HEK293 (cell line): ENCODE measurements around the gene ANKRD40CL.

Source experiments
- ATF2 ChIP-seq: fragments of 450-650 bp; formaldehyde crosslinking; IDR thresholded peaks from 2 replicates; pipeline ENCODE4 v1.5.1; 2016; ENCODE audit warnings: missing biosample characterization, missing genetic modification characterization, low read depth
- CTCF ChIP-seq: fragments of 450-650 bp; formaldehyde crosslinking; IDR thresholded peaks from 2 replicates; pipeline ENCODE4 v1.5.1; 2016; ENCODE audit warnings: missing biosample characterization, missing genetic modification characterization
- HOXA7 ChIP-seq: sonication (generic); formaldehyde crosslinking; IDR thresholded peaks from 2 replicates; pipeline ENCODE4 v1.8.1; 2022; ENCODE audit warnings: missing genetic modification reagents, borderline replicate concordance
- MZF1 ChIP-seq: fragments of 450-650 bp; formaldehyde crosslinking; IDR thresholded peaks from 2 replicates; pipeline ENCODE4 v1.5.1; 2017; ENCODE audit warnings: missing biosample characterization, missing genetic modification characterization, borderline replicate concordance
- PBX3 ChIP-seq: sonication (generic); formaldehyde crosslinking; IDR thresholded peaks from 2 replicates; pipeline ENCODE4 v1.8.1; 2022; ENCODE audit warnings: mild to moderate bottlenecking, moderate library complexity, missing genetic modification reagents
- REST ChIP-seq: fragments of 450-650 bp; formaldehyde crosslinking; IDR thresholded peaks from 2 replicates; pipeline ENCODE4 v1.5.1; 2016; ENCODE audit warnings: missing biosample characterization, missing genetic modification characterization
- ZBTB21 ChIP-seq: fragments of 450-650 bp; formaldehyde crosslinking; IDR thresholded peaks from 2 replicates; pipeline ENCODE4 v1.5.1; 2017; ENCODE audit warnings: missing biosample characterization, missing genetic modification characterization
- ZBTB26 ChIP-seq: fragments of 450-650 bp; formaldehyde crosslinking; optimal IDR thresholded peaks from 2 replicates; pipeline ENCODE3; 2016; ENCODE audit warnings: missing biosample characterization, mild to moderate bottlenecking, missing genetic modification characterization
- ZBTB6 ChIP-seq: fragments of 450-650 bp; formaldehyde crosslinking; IDR thresholded peaks from 2 replicates; pipeline ENCODE4 v1.5.1; 2017; ENCODE audit warnings: missing biosample characterization, missing genetic modification characterization
- ZNF10 ChIP-seq: fragments of 450-650 bp; formaldehyde crosslinking; IDR thresholded peaks from 2 replicates; pipeline ENCODE4 v1.5.1; 2017; ENCODE audit warnings: missing biosample characterization, missing genetic modification characterization
- ZNF138 ChIP-seq: fragments of 450-650 bp; formaldehyde crosslinking; IDR thresholded peaks from 2 replicates; pipeline ENCODE4 v1.5.1; 2016; ENCODE audit warnings: missing biosample characterization, missing genetic modification characterization, borderline replicate concordance
- ZNF175 ChIP-seq: fragments of 450-650 bp; formaldehyde crosslinking; IDR thresholded peaks from 2 replicates; pipeline ENCODE4 v1.5.1; 2016; ENCODE audit warnings: missing biosample characterization, missing genetic modification characterization
- ZNF513 ChIP-seq: fragments of 450-650 bp; IDR thresholded peaks from 2 replicates; pipeline ENCODE4 v1.5.1; 2018; ENCODE audit warnings: missing biosample characterization, missing genetic modification characterization

GRCh38 chr17:50783905-50784304 lies 16.6 kb upstream of the ANKRD40CL start:
- TF ChIP-seq ATF2 (tag by site-specific recombination) = no peak
- TF ChIP-seq HOXA7 (CRISPR knock-in tag) = no peak
- no peak for TF ChIP-seq ZNF175 (tag by site-specific recombination)
- no peak for TF ChIP-seq ZBTB26
- no peak for TF ChIP-seq ZBTB21 (tag by site-specific recombination)
- no peak for TF ChIP-seq PBX3 (CRISPR knock-in tag)
- TF ChIP-seq ZNF138 (tag by site-specific recombination) = no peak
- TF ChIP-seq CTCF (tag by site-specific recombination) = no peak
- TF ChIP-seq ZNF10 = no peak
- TF ChIP-seq ZBTB6 (tag by site-specific recombination) = no peak
- no peak for TF ChIP-seq ZNF513
- TF ChIP-seq MZF1 (tag by site-specific recombination) = no peak
- no peak for TF ChIP-seq REST (tag by site-specific recombination)
